Body of pancreas (tissue), 4 donors: Measurements from ENCODE around the gene GGN. TPM values are rescaled to one million over a fixed set of nuclear protein-coding genes. Genes with fewer than 3 reads are reported as not detected.

Experiments
- ATAC-seq: fragments of 150-250 bp; one replicate; pipeline ENCODE4 v1.9.1; 2016
- DNase-seq, 4 donors: peaks; one replicate each; pipeline ENCODE4 v3.0.0-alpha.2; 2019
- H3K27ac ChIP-seq, 4 donors: fragments of 200-600 bp; sonication (generic); 1 replicate in 3 of 4; 2 replicates in 1 of 4; pipeline versions ENCODE4 v1.5.1 to v1.6.1; 2016 to 2019; ENCODE audit warnings: mild to moderate bottlenecking in 1 of 4, mixed read lengths in 1 of 4, moderate library complexity in 1 of 4
- H3K27me3 ChIP-seq, 2 donors: fragments of 200-600 bp; sonication (generic); one replicate each; pipeline ENCODE4 v1.6.0; 2016; ENCODE audit warnings: mild to moderate bottlenecking in 1 of 2
- H3K36me3 ChIP-seq, 2 donors: fragments of 200-600 bp; sonication (generic); replicated peaks in 1 of 2; 2 replicates each; pipeline ENCODE4 v1.5.1; 2016; ENCODE audit warnings: low read depth in 2 of 2; ENCODE audit not compliant: insufficient read depth in 1 of 2
- H3K4me1 ChIP-seq: fragments of 200-600 bp; sonication (generic); one replicate; pipeline ENCODE4 v1.6.0; 2016
- H3K4me3 ChIP-seq, 2 donors: fragments of 200-600 bp; sonication (generic); 1 replicate in 1 of 2; 2 replicates in 1 of 2; pipeline ENCODE4 v1.5.1; 2016 to 2019
- H3K9me3 ChIP-seq, 3 donors: fragments of 200-600 bp; sonication (generic); 1 replicate in 2 of 3; 2 replicates in 1 of 3; pipeline ENCODE4 v1.5.1; 2016
- POLR2A ChIP-seq, 3 donors: fragments of 450-650 bp; IDR thresholded peaks; one replicate each; pipeline ENCODE4 v1.6.1; 2016; ENCODE audit warnings: antibody characterized with exemption in 3 of 3, mild to moderate bottlenecking in 2 of 3
- WGBS, 2 donors: methylation state at CpG; one replicate each; pipeline ENCODE4 v1.1.5; 2017; 5-methylcytosine and 5-hydroxymethylcytosine counted together
- intact Hi-C: fragments of 100-400 bp; cut with DNase I; formaldehyde crosslinking; loops from one replicate; pipeline ENCODE4 v1.15.1; 2023
- total RNA-seq, 2 donors: library from RNA; depleted of rRNA; stranded (reverse); fragments of >200 nt; gene quantifications; one replicate each; pipeline ENCODE4 v1.1.0, GENCODE V29; 2016
- TF ChIP-seq, protein P1 (sequence below), 7 experiments: fragments of 450-650 bp in 4 of 7; fragments of 200-600 bp in 3 of 7; sonication (generic) in 3 of 7; IDR thresholded peaks; one replicate each; pipeline ENCODE4 v1.5.1; 2016 to 2019; ENCODE audit warnings: antibody characterized with exemption in 7 of 7

Gene GGN
- total RNA-seq, 2 donors from 2014 or later: 0.78 TPM; not detected in 1

DNA sequence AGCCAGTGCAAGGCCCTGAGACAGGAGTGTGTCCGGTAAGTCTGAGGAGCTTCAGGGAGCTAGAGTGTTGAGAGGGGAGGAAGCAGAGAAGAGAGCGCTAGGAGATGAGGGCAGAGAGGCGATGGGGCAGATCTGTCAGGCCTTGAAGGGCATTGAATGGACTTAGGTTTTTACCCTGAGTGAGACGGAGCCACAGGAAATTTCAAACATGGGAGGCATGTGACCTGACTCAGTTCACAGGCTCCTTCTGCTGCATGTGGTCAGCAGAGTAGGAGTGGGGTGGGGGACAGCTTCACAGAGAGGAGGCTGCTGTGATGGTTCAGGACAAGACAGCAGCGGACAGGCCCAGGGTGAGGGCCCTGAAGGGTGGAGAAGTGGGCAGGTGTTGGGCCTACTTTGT lies 12.5 kb upstream of the GGN start:
- ATAC-seq (no peak), DNase-seq (no peak)
- H3K27ac ChIP-seq: no peak overlapping the region
- 72 to 81% methylated on average over 5 of the region's 5 CpGs for WGBS, 2 donors
- H3K36me3 ChIP-seq: no peaks in the 10 kb centered on the region
- no peak overlapping the region for H3K4me3 ChIP-seq
- intact Hi-C loops: loop anchor here (10.0 kb wide), 1 partner anchor 524 kb away; no protein-coding TSS in a partner anchor
- TF ChIP-seq, protein P1, sequence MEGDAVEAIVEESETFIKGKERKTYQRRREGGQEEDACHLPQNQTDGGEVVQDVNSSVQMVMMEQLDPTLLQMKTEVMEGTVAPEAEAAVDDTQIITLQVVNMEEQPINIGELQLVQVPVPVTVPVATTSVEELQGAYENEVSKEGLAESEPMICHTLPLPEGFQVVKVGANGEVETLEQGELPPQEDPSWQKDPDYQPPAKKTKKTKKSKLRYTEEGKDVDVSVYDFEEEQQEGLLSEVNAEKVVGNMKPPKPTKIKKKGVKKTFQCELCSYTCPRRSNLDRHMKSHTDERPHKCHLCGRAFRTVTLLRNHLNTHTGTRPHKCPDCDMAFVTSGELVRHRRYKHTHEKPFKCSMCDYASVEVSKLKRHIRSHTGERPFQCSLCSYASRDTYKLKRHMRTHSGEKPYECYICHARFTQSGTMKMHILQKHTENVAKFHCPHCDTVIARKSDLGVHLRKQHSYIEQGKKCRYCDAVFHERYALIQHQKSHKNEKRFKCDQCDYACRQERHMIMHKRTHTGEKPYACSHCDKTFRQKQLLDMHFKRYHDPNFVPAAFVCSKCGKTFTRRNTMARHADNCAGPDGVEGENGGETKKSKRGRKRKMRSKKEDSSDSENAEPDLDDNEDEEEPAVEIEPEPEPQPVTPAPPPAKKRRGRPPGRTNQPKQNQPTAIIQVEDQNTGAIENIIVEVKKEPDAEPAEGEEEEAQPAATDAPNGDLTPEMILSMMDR (IDR thresholded peaks at IDR 0.05): no peak
- no peak for TF ChIP-seq POLR2A (IDR thresholded peaks at IDR 0.05)
- H3K4me1 ChIP-seq: peaks cover 10% of the 10 kb centered on the region
- H3K9me3 ChIP-seq: no peaks in the 10 kb centered on the region
- peaks cover 0 to 5% of the 10 kb centered on the region in 2 donors for H3K27me3 ChIP-seq

GRCh38 chr19:38399537-38399936 lies 11.7 kb upstream of the GGN start:
- H3K4me1 ChIP-seq: peaks cover 9% of the 10 kb centered on the region
- intact Hi-C loops: loop anchor here (10.0 kb wide), 1 partner anchor 215 kb away; the partner anchor contains the start of genes EIF3K and MAP4K1
- H3K27ac ChIP-seq: no peak overlapping the region
- no peaks in the 10 kb centered on the region for H3K9me3 ChIP-seq
- 29 to 52% methylated on average over 1 of the region's 1 CpG for WGBS, 2 donors
- DNase-seq: no peak
- no peak for ATAC-seq
- no peak for TF ChIP-seq POLR2A (IDR thresholded peaks at IDR 0.05)
- TF ChIP-seq, protein P1 (IDR thresholded peaks at IDR 0.05): no peak
- H3K4me3 ChIP-seq: no peak overlapping the region
- peaks cover 0 to 6% of the 10 kb centered on the region in 2 donors for H3K27me3 ChIP-seq
- no peaks in the 10 kb centered on the region for H3K36me3 ChIP-seq

- Histone ChIP-seq H3K4me3 (no peak overlapping the region), H3K27ac (no peak overlapping the region), H3K4me1 (peaks cover 8% of the 10 kb centered on the region), H3K9me3 (no peaks in the 10 kb centered on the region), H3K36me3 (no peaks in the 10 kb centered on the region), H3K27me3 (peaks cover 0 to 11% of the 10 kb centered on the region in 2 donors)
- DNase-seq: no peak
- 33 to 41% methylated on average over 3 to 9 of the region's 9 CpGs for WGBS, 2 donors
- intact Hi-C loops: loop anchor here (10.0 kb wide), 1 partner anchor 216 kb away; the partner anchor contains the start of genes EIF3K and MAP4K1
- TF ChIP-seq, protein P1 (IDR thresholded peaks at IDR 0.05): no peak
- TF ChIP-seq POLR2A (IDR thresholded peaks at IDR 0.05): no peak
- no peak for ATAC-seq
Observed at GRCh38 chr19:38399081-38399480, 11.2 kb upstream of the GGN start.

DNA sequence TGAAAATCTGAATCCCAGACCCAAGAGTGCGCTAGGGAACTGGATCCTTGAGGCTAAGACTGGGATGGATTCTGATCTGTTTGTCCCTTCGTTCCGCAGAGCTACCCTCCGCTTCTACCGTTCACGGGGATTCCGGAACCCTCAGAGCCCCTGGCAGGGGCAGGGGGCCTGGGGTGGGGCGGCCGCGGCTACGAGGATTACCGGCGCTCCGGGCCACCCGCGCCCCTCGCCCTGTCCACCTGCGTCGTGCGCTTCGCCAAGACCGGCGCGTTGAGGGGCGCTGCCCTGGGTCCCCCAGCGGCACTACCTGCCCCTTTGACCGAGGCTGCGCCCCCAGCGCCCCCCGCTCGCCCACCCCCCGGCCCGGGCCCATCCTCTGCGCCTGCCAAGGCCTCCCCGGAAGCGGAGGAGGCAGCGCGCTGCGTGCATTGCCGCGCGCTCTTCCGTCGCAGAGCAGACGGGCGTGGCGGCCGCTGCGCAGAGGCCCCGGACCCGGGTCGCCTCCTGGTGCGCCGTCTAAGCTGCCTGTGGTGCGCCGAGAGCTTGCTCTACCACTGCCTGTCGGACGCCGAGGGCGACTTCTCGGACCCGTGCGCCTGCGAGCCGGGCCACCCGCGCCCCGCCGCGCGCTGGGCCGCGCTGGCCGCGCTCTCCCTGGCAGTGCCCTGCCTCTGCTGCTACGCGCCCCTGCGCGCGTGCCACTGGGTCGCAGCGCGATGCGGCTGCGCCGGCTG lies 7.7 kb upstream of the GGN start:
- Histone ChIP-seq H3K27ac (no peak overlapping the region), H3K4me1 (peaks cover 5% of the 10 kb centered on the region), H3K4me3 (no peak overlapping the region), H3K27me3 (peaks cover 0 to 11% of the 10 kb centered on the region in 2 donors), H3K36me3 (no peaks in the 10 kb centered on the region), H3K9me3 (no peaks in the 10 kb centered on the region)
- DNase-seq (no peak), ATAC-seq (no peak)
- intact Hi-C loops: loop anchor here (10.0 kb wide), 1 partner anchor 219 kb away; the partner anchor contains the start of genes EIF3K and MAP4K1
- TF ChIP-seq POLR2A (IDR thresholded peaks at IDR 0.05): no peak
- TF ChIP-seq, protein P1 (IDR thresholded peaks at IDR 0.05): no peak
- WGBS, 2 donors: 0 to 5% methylated on average over 1 to 39 of the region's 86 CpGs
